Stimulated activated naive CD4-positive, alpha-beta T cell treated with Interleukin-2 at 50 U/mL for 16 hours (primary cell): Measurements from ENCODE around the gene MGA.
"Not testable (repeated sequence)": the region's sequence is repeated elsewhere in the genome, so short reads cannot be mapped to it uniquely, and the experiment has no call there.

ENCODE experiments used
- DNase-seq: peaks from one replicate; lab custom pipeline; 2025; lab: John Stamatoyannopoulos, UW

MGA gene

DNA sequence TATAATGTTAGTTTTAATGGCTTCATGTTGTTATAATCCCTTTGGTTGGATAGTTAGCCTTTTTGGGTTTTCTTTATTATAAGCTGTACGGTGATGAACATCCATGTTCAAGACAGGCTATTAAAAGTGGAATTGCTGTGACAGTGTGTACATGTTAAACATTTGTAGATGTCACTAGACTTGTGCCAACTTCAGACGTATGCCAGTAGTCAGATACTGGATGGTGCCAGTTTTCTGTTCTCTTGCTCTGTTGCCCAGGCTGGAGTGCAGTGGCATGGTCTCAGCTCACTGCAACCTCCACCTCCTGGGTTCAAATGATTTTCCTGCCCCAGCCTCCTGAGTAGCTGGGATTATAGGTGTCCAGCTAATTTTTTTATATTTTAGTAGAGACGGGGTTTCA lies 54.1 kb downstream of the MGA start:
- no peak for DNase-seq

- no peak for DNase-seq
These were observed 56.7 kb downstream of the MGA start for GRCh38 chr15:41716864-41717263.

- DNase-seq = no peak
These were observed 66.9 kb downstream of the MGA start for GRCh38 chr15:41727143-41727542.

DNA sequence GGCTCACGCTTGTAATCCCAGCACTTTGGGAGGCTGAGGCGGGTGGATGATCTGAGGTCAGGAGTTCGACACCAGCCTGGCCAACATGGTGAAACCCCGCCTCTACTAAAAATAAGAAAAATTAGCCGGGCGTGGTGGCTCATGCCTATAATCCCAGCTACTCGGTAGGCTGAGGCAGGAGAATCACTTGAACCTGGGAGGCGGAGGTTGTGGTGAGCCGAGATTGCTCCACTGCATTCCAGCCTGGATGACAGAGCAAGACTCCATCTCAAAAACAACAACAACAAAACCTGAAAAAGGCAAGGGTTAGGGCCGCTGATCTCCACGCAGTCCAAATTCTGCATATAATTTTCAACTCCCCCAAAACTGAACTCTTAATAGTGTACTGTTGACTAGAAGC lies 67.9 kb downstream of the MGA start:
- DNase-seq = not testable (repeated sequence)

- no peak for DNase-seq
These were observed 70.3 kb downstream of the MGA start for GRCh38 chr15:41730543-41730942.

GRCh38 chr15:41732483-41732882 lies 72.3 kb downstream of the MGA start:
- no peak for DNase-seq

DNA sequence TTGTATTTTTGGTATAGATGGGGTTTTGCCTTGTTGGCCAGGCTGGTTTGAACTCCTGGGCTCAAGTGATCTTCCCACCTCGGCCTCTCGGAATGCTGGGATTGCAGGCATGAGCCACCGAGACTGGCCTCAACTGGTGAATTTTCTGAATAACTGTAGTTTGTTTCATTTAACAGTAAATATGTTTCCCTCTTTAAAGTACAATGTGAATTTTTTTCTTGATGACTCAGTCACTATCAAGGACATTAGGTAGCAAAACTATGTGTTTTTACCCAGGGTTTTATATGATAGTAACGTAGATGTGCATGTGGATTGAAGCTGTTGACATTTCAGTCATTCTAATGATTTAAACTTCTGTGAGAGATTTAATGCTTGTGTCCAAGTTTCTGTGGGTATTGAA lies 73.9 kb downstream of the MGA start:
- no peak for DNase-seq

DNA sequence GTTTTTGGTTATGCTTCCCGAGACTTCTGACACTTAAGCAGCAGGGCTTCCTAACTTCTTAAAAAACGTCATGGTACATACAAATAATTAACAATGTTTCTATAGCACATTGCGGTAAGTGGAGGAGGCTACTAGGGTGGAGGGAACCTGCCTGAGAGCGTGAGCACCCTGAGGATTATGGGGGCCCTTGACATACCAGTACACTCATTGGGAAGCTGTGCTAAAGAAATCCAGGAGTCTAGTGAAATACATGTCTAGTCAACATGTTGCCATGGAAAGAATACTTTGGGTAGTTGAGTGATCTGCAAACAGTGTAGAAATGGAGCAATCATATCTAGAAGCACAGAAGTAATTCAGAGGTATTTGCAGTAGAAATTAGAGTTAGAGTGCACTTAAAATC lies 74.8 kb downstream of the MGA start:
- DNase-seq = no peak

DNA sequence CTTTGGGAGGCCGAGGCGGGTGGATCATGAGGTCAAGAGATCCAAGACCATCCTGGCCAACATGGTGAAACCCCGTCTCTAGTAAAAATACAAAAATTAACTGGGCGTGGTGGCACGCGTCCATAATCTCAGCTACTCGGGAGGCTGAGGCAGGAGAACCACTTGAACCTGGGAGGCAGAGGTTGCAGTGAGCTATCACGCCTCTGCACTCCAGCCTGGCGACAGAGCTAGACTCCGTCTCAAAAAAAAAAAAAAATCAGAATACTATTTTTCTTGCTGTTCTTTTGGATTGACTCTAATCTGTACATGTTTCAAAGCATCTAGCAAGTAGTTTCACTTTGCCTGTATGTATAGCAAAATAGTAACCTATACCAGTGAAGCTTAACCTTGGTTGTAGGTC lies 75.3 kb downstream of the MGA start:
- not testable (repeated sequence) for DNase-seq

DNA sequence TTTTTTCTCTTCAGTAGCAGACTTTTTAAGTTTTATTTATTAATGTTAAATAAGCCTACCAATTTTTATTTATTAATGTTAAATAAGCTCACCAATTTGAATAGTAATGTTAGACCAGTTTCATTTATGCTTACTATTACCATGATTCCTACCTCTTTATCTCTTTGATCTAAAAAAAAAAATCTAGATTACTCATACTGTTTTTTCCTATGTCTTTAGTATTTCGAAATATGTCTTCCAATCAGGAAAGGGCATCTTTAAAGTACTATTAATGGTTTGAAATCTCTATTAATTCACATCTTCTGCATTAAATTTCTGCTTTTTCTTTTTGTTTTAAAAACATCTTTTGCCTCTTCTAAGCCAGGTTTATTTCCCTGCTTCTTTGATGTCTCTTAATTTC lies 86.6 kb downstream of the MGA start:
- DNase-seq = no peak

GRCh38 chr15:41756198-41756597 lies 96.0 kb downstream of the MGA start:
- DNase-seq = no peak

- peak; percentile 14 for DNase-seq
These were observed 112.6 kb downstream of the MGA start for GRCh38 chr15:41772720-41773331.

- DNase-seq = no peak
These were observed 113.1 kb downstream of the MGA start for GRCh38 chr15:41773332-41773728.

GRCh38 chr15:41773729-41774061 lies 113.5 kb downstream of the MGA start:
- no peak for DNase-seq

GRCh38 chr15:41774062-41774881 lies 114.1 kb downstream of the MGA start, which contains the start of gene MAPKBP1:
Gene MAPKBP1 (plus strand): TSS chr15:41774484. CDS start chr15:41775276, 792 bp downstream.
- peak; percentile 97 for DNase-seq

GRCh38 chr15:41774882-41775417 lies 114.7 kb downstream of the MGA start:
- peak; percentile 5 for DNase-seq

DNA sequence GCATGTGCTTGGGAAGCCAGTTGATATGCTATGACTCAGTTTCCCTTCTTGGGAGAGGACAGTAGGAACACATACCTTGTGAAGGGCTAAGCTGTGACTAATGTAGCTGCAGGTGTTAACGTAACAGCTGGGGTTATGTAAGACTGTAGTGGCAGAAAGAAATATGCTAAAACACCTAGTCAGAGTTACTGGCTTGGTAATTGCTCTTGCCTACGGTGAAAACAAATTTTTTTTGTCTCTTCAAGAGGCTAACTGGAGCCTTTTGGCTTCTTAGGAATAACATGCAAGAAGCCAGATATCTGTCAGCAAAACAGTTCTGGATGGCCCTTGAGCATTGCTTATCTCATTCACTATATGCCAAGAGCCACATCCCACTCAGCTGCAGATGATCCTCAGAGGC lies 115.4 kb downstream of the MGA start:
- DNase-seq = no peak

DNA sequence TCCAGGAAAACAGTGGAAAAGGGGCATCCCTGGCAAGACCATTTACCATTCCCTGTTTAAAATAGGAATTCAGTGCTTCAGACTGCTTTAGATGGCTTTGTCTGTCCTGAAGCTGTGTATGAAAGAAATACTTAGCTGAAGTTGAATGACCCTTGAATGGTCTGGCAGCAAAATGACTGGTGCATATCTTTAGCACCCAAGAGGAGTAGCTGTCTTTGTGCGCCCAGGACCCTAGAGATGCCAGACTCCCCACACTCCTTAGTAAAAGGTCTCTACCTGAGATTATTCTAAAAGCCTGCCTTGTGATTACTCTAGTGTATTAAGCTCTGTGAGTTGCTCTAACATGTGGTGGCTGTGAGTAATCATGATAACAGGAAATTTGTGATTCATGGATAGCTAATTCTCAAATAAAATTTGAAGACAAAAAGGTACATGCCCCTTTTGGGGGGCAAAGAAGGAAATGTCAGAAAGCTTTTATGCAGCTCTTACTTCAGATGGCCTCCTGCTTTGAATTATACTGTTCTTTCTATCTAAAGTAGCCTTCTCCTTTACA lies 117.3 kb downstream of the MGA start:
- DNase-seq = no peak

DNA sequence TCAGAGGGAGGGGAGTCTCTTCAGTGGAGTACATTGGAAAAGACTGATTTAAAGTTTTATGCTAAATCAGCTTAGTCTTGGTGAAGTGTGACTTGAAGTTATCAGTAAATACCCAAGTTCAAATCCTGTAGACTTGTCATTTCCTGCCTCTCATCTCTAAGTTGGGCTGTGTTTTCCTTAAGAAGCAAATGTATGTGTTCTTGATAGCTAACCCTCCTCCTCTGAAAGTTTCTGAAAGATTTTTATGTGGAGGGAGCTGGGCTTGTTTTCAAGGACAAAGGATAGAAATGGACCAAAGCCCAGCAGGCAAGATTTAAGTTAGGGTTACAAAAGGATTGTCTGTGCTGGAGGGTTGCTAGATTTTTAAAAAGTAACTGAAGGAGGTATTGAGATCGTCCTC lies 118.3 kb downstream of the MGA start:
- no peak for DNase-seq

DNA sequence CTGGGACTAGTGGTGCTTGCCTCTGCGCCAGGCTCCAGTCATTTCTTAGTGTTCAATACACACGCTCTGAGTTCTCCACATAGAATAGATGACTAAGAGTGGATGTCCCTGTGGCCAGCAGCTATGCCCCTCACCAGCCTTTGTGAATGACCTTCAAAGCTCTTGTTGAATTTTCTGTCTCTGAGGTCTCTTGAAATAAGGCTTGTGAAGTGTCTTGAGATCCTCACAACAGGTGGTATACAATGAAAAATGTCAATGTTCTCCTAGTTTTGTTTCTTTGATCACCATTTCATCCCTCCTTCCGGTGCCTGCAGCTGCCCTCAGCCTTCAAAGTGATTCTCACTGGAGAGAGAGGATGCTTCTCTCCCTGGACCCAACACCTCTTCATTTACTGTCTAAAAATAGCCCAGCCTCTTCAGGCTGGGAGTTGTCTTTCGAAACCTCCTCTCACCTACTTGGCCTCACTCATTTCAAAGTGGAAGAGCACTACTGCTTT lies 119.5 kb downstream of the MGA start:
- DNase-seq = no peak

GRCh38 chr15:41780266-41780665 lies 120.1 kb downstream of the MGA start:
- no peak for DNase-seq

DNA sequence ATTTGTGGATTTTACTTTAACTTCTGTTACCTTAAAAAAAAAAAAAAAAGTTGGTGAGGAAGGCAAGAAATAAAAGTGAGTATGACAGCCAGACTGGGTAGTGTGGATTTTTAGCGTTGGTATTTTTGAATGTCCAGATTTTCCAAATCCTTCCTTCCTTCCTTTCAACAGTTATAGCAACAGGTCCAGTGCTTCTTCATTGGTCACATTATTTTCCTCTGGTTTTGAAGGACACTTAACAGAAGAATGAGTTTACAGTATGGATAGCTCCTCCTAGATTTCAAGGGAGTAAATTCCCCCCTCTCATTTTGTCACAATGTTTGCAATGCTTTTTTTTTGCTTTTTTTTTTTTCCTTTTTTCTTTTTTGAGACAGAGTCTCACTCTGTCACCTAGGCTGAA lies 120.5 kb downstream of the MGA start:
- no peak for DNase-seq
